CD4-positive, alpha-beta T cell treated with Interleukin-15 for 1 hour (primary cell): ENCODE results near the gene NID2.

Experiments
- DNase-seq: peaks from one replicate; pipeline ENCODE4 v3.0.0-alpha.2; 2020

The NID2 gene

DNA sequence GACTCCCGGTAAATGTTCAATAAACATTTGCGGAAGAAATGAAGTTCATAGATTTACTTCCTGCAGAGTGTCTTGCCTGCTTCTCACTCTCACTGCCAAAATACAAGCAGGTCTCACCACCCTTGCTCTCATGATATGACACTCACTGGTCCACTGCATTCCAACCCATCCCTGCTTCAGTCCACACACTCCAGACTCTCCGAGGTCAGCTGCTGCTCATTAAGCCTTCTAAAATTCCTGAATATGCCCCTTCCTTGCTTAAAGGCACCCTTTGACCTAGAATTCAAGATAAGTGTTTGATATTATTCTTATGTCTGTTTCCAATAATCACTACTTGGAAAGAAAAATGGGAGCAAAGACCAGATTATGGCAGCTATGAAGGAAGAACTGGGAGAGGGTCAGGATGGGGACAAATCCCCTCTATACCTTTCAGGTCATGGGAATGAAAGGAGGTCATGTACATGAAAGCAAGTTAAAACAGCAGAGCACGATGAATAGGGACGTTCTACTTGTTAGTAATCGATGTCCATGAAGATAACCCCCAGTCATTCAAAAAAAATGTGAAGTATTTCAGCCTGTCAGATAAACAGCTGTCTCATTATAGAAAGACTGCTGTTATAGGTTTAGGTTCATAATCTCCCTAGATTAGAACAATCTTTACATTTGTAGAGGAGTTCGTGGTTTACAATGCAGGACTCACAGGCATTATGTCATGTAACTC lies 10.5 kb upstream of the NID2 start:
- DNase-seq, result no peak

DNA sequence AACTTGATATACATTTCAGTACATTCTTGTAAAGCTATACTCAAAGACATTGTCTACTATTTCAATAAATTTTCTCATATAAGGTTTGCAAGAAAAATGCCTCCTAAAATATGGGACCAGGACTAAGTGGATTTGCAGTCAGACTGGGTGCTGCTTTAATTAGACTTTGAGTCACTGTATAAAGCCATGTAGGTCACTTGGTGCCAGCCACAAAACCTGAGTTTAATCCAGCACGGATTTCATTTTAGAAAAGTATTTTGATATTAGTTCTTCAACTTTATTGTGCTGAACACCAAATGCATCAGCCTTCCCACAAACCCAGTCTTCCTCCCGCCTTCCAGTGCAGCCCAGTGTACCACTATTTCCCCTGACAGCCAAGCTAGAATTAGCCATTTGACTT lies 9.9 kb upstream of the NID2 start:
- DNase-seq, result no peak

DNA sequence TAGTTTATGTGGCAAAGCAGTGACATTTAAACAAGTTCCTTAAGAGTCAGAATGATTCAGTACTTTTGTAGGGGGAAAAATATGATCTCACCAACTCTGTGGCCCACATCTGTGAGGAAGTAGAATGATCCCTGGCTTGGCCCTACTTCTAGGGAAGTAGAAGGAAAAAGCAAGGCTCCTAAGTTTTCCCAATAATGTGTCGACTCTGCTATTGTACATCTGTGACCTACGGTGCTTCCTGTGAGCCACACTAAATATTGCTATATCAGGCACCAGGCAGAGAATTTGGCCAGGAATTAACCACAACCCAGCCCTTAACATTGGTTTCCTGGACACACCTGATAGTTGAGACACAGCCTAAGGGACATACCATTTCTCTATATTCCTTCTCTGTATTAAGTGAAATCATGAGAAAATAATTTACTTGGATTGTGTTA lies 9.3 kb upstream of the NID2 start:
- no peak for DNase-seq

DNA sequence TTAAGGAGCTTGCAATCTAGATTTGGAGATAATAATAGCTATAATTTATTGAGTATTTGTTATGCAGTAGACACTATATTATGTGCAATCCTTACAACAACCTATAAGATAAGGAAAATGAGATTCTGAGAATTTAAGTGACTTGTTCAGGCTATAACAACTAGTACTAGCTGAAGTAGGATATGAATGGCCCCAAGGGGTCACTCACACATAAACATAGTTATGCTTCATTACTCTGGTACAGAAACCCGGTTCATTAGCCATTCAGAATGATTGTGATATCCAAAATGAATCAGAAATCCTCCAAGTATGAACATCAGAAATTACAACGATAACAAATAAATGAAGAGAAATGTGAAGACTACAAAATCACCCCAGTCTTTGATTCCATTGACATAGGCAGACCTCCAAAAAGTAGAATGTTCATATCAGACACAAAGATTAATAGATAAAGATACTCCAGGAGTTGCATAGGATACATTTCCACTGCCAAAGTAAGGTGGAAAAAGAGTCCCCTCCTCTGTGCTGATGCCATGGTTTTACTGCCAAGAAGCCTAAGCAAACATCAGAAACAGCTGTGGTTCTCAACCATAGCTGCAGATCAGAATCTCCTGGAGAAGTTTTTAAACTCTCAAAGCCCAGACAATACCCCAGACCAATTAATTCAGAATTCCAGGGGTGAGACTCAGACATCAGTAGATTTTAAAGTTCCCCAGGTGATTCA lies 8.6 kb upstream of the NID2 start:
- DNase-seq, result no peak

DNA sequence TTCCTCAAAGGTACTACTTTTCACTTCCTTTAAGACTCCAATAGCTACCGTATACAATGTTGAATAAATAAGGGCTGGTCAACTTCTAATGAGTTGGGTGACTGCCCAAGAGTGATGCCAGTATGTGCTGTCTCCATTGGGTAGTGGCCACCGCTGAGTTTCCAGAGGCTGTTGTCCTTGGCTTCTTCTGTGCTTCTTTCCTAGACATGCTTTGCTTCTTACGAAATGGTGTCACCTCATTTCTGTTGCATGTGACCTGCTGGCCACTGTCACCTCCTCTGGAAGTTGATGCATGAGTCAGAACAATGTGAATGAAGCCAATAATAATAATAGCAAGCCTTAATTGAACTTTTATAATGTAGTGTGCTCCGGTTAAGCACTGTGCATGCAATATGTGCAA lies 7.5 kb upstream of the NID2 start:
- DNase-seq, result no peak

DNA sequence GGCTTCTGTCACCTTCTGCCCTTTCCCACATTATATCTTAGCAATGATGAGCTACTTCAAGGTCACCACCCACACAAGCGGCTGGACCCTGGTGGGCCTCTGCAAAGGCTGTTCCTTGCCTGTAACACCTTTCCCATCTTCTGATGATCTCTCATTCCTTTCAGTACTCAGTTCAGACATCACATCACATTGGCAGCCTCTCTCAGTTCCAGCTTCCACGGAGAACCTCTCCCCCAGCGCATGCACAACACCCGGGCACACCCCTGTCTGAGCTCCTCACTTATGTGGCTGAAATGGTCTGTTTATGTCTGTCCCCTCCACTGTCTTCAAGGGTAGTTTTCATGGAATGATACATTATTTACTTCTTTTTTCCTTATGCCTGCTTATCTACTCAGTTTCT lies 6.5 kb upstream of the NID2 start:
- no peak for DNase-seq

DNA sequence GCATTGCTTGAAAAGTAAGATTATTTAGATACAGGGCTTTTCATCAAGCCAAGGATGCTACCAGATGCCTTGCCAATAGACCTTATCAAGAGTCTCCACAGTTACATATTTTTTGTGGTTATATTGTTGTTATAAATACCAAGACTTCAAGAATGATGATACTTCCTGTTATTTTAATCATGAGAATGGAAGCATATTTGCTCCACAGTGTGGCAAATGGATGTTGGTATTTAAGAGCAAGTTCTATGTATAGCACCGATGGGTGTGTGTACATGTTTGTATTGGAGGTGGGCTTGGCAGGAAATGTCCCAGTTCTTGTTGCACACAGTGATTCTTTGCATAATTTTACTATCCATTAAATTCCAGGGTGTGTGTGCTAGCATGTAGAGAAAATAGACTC lies 4.4 kb upstream of the NID2 start:
- DNase-seq, result no peak

DNA sequence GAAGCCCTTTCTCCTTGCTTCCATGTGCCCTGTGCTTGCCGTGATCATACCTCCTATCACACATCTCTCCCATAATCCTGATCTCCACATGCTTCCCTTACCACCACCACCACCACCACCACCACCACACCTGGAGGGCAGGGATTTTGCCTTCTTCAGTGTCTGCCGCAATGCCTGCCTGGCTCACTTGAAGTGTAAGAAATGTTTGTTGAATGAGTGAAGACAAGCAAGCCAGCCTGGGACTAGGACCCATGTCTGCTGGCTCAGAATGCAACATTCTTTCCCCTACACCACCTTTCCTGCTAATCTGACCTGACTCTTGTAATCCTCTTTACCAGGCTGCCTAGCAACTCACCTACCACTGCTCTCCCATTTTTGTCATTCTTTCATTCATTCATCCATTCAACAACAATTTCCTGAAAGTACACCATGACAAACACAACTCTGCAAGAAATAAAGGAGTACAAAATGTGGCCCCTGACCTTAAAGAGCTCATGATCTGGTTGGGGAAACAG lies 3.5 kb upstream of the NID2 start:
- DNase-seq, result no peak

DNA sequence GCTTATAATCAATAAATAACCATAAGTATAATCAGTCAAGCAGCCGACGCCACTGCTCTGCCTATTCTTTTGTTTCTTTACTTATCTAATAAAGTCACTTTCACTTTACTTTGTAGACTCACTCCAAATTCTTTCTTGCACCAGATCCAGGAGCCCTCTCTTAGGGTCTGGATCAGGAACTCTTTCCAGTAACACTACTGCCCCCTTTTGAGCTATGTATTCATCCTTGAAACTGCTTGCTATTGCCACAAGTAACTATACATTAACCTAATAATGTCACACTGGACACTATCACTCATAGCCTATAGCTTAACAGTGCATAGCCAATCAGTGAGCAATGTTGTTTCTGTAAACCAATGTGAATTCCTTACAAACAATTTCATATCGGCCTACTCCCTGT lies 2.8 kb upstream of the NID2 start:
- no peak for DNase-seq

DNA sequence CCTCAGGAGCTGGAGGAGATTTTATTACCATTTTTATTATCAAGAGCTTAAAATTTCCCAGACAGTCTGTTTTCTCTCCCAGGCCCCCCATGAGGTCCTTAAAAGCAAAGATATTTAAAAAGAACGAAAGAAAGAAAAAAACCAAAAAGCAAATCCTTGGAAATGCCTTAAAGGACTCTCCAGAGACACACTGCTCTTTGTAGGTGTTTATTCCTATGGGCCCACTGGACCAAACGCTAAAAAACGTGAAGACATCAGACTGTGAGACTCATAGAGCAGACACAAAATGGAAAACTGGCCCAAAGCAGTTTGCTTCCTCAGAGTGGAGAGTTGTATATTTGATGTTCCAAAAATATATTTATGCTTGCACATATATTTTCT lies 1.2 kb upstream of the NID2 start:
- no peak for DNase-seq

DNA sequence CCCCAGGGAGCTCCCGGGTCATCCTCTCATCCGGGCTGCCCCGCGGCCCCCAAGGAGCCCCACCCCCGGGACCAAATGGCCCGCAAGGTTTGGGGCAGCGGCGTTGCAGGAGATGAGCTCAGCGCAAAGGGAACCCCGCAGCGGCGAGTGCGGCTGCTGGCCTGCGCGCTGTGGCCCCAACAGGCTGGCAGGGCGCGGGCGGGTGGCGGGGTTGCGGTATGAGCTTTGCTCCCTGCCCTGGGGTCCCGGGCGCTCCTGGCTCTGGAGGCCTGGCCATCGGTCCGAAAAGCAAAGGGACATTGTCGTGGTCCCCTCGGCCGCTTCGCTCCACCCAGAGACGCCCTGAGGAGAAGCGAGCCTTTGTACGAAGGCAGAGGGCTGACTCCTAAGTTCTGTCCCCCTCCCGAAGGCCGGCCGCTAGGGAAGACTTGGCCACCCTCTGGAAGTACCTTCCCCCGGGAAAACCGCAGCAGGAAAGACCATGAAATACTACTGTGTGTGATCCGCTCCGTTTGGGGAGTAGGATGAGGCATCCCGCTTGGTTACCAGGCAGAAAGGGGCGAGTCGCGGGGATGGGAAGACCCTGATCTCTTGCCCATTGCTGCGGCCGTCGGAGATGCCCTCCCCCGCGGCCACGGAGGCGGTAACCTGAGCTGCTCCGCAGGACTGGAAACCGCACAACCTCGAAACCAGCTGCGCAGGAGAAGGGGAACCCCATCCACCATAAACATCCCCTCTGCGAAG lies 620 bp upstream of the NID2 start:
- DNase-seq, result no peak

DNA sequence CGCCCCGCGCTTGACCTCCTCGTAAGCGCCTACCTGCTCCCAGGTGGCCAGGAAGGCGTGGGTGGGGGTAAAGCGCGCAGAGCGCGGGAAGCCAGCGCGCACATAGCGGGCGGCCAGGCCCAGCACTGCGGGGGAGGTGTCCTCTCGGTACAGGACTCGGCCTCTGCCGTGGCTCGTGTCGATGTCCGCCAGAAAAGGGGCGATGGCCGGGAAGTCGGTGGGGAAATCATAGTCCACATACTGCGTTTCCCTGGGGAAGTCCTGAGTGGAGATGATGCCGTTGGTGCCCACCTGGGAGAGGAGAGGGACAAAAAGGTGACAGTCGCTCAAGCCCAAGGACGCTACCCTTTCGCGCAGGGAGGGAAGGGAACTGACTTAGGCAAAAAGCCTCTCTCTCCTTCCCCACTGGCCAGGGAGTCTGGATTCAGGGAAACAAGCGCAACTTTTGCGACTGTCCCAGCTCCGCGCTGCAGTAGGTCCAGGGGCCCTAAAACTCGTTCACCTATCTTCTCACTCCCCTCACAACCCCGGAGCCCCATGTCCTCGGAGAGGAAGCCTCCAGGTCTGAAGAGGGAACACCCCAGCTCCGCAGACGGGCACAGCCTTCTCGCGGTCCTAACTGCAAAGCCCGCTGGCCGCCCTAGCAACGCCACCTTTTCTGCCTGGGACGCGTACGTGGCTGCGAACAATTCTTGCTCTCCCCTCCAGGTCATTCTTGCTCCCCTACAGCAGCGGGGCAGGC lies 815 bp downstream of the NID2 start:
- DNase-seq, result no peak

DNA sequence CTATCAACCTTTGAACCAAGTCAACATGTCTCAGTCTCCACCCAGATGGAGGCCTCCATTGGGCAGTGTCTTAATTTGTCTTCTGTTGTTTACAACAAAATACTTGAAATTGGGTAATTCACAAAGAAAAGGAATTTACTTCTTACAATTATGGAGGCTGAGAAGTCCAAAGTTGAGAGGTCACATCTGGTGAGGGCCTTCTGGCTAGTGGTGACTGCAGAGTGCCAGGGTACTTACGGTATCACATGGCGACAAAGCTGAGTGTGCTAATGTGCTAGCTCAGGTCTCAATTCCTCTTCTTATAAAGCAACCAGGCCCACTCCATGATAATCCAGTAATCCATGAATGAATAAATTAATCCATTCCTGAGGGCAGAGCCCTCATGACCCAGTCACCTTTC lies 4.7 kb downstream of the NID2 start:
- DNase-seq, result no peak

DNA sequence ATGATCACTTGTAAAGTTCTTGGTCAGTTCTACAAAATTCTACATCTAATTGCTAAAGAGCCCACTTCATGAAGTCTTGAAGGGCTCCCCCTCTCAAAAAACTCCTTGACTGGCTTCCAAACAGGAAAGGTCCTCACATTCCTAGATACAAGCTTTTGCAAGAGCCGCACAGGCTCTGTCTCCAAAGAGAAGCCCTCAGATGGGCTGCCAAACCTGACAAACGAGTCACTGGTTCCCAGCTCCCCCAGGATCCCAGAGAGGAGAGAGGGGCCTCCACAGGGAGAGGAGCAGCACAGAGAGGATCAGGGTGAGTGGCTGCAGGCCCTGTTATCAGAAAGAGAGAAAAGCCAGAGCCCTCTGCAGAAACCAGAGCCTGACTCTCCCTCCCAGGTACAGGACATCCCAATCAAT lies 5.8 kb downstream of the NID2 start:
- no peak for DNase-seq

DNA sequence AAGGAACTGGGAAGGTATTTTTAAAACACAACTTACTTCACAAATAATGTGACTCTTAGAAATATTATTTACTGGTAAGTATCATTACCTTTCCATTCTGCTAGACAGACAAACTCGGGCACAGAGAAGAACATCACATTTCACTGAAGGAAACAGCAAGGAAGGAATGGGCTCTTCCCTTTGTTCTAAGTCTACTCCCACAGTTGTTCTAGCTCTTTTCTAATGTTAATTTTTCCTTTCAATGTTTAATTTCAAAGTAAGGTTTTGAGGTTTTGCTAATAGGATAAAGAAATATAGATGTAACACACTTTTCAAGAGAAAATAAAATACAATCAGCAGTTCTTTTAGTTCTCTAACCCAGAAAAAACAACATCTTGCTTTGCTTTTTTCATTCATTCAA lies 7.0 kb downstream of the NID2 start:
- no peak for DNase-seq

DNA sequence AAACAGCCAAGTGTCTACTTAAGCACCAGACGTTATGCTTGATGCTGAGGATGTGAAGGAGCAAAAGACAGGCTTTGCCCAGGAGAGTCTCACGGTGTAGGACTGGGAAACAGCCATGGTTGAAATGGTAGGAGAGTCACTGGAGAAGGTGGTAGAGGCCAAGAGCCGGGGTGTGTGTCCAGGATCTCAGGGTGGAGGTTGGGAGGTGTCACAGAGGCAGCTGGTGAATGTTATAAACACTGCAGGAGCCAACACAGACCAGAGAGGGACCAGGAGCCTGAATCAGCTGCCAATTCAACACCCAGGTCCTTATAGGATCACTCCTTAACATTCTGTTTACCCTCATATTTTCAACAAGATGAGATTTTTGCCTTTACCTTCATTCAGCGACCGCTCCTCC lies 7.5 kb downstream of the NID2 start:
- DNase-seq, result no peak

DNA sequence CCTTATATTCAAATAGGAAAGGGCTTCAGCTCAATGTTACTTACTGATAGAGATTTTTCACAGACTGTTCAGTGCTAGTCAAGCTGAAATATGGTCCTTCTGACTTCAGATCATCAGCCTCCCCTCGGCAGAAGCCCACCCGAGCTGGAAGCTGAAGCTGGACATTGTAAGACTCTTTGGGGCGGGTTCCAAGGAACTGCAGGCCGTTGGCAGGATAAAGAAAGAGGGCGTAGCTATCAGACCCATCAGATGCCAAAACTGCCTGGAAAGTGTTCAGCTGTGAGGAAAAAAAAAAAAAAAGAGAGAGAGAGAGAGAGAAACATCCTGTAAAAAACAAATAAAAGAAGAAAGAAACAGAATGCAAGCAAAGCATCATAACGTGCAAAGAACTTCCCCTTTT lies 8.8 kb downstream of the NID2 start:
- no peak for DNase-seq

DNA sequence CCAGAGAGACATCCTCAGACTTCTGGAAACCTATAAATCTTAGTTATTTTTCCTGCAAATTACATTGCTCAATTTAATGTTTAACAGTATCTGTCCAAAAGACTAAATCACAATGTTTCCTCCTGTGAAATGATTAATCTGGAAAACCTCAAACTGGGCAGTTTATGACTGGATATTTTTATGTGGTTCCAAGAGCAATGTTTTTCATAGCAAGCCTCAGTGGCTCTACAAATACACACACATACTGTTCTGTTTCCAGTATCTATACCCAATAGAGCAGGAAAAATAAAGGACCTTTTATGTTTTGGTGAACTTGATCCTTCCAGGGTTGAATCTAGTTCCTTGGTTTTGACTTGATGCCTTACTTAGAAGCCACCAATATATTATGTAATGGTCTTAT lies 9.2 kb downstream of the NID2 start:
- no peak for DNase-seq

DNA sequence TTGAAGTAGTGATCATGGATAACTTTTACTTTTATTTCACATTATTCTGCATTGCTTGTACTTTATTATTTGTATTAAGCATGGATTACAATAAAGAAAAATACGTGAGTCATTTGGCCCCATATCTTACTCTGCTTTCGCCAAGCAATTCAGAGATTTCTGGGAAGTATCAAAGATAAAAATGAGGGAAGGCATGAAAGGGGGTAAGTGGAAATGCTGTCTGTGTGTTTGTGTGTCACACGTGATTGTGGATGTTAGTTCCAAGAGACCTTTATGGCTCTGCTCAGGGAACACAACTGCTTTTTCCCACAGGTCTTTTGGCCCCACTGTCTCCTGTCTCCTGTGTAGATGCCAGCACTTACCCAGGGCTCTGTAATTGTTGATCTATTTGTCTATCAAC lies 10.5 kb downstream of the NID2 start:
- DNase-seq, result no peak

DNA sequence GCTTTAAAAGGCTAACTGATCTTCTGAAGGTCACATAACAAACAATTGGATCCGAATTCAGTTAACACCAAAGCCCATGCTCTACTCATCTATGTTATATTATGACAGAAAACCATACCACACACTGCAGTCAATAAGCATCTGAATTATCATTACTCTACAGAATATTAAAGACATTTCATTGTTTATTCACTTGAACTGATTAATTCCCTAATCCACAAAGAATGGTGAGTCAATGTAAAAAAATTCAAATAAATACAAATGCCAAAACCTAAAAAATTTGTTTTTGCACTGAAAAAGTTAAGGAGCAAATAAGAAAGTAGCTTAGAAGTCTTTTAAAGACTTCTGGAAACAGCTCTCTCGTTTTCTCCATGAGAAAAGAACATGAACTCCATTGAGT lies 13.7 kb downstream of the NID2 start:
- DNase-seq, result no peak

DNA sequence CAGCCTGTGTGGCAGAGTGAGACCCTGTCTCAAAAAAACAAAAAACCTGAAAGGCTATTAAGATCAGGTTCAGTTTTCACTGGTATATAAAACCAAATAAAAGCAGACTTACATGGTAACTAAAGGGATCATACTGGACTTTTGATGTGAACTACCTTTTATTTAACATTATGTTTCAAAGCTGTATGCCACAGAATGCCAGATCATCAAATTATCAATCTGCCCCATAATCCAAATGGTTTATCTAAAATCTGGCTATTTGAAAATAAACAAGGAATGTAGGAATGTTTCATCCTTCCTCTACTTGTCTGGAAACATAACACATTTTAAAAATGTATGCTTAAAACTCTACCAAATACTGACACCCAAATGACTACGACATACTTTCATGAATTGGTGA lies 14.2 kb downstream of the NID2 start:
- DNase-seq, result no peak

DNA sequence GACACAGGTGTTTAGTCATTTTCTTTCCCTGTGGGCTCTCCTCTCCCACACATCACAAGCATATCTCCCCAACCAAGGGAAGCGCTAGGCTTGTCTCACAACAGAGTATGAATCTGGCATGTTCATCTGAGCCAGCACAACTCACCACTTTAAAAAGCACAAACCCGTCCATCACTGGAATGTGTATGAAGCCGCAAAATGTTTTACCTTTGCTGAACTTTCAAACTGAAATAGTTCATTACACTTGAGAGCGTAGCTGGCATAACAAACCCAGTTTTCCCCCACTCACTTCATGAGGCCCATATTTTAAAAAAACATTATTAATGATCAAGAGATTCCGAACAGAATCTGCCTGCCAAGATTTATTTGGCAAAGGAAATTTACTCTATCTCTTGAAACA lies 15.8 kb downstream of the NID2 start:
- DNase-seq, result no peak

DNA sequence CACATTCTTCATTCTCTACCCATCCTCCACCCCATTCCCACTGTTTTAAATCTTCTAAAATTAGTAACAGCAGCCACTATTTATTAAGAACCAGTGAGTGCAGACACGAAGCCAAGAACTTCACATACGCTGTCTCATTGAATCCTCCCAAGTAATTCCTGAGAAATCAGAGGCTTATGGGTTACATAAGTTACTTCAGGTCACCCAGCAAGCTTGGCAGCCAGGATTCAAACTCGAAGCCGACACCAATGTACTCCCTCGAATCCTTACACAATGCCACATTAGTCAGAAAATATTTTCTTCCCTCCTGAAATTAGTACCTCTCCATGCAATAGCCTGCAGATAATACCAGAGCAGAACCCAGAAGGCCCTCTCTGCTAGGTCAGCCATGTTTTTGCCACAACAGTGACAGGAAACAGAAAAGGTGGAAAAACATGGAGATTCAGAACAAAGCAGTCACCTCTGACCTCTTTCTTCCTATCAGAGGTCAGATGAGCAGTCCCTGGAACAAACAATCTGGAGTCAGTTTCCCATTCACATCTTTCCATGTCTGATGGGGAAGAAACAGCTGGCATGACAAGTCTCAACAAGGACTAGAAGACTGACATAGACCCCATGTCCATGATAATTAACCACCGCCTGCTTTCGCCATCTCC lies 16.4 kb downstream of the NID2 start:
- DNase-seq, result no peak
